ENCODE data around the gene SH3BP4. TPM values are rescaled to one million over a fixed set of nuclear protein-coding genes. Genes with fewer than 3 reads are reported as not detected.

SH3BP4 gene
- total RNA-seq, 4 donors from 2014 or later, result 29.1 to 57.8 (median 42.6) TPM

GRCh38 chr2:235048549-235048948 is 96.7 kb downstream of the SH3BP4 start:
- intact Hi-C loops (cut with DNase I; ENCODE audit: low total_unique reads), result no loop called here
- peak in 1 of 2 donors; percentile 87 for DNase-seq (ENCODE audit: low spot score in 2 of 2)
- no peak overlapping the region for H3K4me3 ChIP-seq (ENCODE audit: low read depth, poor library complexity, severe bottlenecking)
- WGBS, 2 donors, result 56 to 59% methylated on average over 7 of the region's 7 CpGs
- no peak for TF ChIP-seq POLR2A (IDR thresholded peaks at IDR 0.05)
- TF ChIP-seq, protein P1, sequence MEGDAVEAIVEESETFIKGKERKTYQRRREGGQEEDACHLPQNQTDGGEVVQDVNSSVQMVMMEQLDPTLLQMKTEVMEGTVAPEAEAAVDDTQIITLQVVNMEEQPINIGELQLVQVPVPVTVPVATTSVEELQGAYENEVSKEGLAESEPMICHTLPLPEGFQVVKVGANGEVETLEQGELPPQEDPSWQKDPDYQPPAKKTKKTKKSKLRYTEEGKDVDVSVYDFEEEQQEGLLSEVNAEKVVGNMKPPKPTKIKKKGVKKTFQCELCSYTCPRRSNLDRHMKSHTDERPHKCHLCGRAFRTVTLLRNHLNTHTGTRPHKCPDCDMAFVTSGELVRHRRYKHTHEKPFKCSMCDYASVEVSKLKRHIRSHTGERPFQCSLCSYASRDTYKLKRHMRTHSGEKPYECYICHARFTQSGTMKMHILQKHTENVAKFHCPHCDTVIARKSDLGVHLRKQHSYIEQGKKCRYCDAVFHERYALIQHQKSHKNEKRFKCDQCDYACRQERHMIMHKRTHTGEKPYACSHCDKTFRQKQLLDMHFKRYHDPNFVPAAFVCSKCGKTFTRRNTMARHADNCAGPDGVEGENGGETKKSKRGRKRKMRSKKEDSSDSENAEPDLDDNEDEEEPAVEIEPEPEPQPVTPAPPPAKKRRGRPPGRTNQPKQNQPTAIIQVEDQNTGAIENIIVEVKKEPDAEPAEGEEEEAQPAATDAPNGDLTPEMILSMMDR (IDR thresholded peaks at IDR 0.05), result no peak

DNA sequence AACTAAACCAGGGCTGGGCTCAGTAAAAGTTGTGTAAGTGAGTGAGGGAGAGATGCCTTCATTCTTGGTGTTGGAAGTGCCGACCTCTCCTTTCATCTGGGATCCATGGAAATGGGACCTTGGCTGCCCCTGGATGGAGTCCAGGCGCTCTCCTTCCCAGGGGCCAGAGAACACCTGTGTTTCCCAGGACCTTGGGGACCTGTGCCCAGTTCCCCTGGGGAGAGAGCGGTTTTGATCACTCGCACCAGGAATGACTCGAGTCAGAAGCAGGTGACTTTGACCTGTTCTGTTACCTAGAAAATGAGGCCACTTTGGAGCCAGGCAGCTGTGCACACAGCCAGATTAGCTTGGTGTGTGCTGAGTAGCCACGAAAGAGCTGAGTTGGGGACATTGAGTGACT is 97.3 kb downstream of the SH3BP4 start:
- no peak overlapping the region for H3K4me3 ChIP-seq (ENCODE audit: low read depth, poor library complexity, severe bottlenecking)
- TF ChIP-seq, protein P1 (IDR thresholded peaks at IDR 0.05), result no peak
- TF ChIP-seq POLR2A (IDR thresholded peaks at IDR 0.05), result no peak
- intact Hi-C loops (cut with DNase I; ENCODE audit: low total_unique reads), result no loop called here
- peak in 1 of 2 donors; percentile 75 for DNase-seq (ENCODE audit: low spot score in 2 of 2)
- WGBS, 2 donors, result 72 to 82% methylated on average over 5 to 6 of the region's 6 CpGs

DNA sequence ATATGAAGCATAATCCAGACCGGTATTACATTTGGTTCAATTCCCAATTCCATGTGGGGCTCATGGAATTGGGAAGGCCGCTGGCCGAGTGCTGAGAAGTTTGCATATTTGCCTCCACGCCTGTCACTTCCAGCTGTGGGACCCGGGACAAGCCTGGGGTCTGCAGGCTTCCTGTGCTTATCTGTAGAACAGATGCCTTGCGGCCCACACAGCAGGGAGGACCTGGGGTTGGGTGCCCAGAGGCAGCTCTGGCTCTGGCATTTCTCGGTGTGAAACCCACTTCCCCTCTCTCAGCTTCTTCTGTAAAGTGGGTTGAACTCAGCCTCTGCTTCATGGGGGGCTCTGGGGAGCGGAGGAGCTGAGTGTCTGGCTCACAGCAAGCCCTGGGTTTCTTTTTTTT is 97.9 kb downstream of the SH3BP4 start:
- H3K4me3 ChIP-seq (ENCODE audit: low read depth, poor library complexity, severe bottlenecking), result no peak overlapping the region
- TF ChIP-seq, protein P1 (IDR thresholded peaks at IDR 0.05), result no peak
- TF ChIP-seq POLR2A (IDR thresholded peaks at IDR 0.05), result no peak
- WGBS, 2 donors, result 85 to 89% methylated on average over 8 of the region's 8 CpGs
- peak in 1 of 2 donors; percentile 80 for DNase-seq (ENCODE audit: low spot score in 2 of 2)
- intact Hi-C loops (cut with DNase I; ENCODE audit: low total_unique reads), result no loop called here

DNA sequence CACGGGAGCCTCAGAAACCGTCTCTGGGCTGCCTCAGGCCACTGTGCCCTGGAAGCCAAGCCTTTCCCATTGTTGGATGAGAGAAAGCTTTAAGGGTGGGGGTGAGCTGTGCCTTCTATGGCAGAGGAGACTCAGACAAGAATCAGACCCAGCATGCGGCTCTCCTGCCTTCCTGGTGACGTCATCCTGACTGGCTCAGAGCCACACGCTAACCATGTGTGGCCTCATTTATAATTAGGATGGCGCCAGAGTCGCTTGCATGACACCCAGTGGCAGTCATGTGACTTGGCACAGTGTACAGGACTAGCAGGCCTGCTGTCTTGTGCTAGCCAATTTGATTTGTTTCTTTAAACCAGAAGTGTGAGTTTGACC is 99.1 kb downstream of the SH3BP4 start:
- 3 to 6% methylated on average over 7 of the region's 7 CpGs for WGBS, 2 donors
- H3K4me3 ChIP-seq (ENCODE audit: low read depth, poor library complexity, severe bottlenecking), result no peak overlapping the region
- intact Hi-C loops (cut with DNase I; ENCODE audit: low total_unique reads), result no loop called here
- DNase-seq (ENCODE audit: low spot score in 2 of 2), result peak; percentile 94 to 98
- TF ChIP-seq, protein P1 (IDR thresholded peaks at IDR 0.05), result no peak
- no peak for TF ChIP-seq POLR2A (IDR thresholded peaks at IDR 0.05)

DNA sequence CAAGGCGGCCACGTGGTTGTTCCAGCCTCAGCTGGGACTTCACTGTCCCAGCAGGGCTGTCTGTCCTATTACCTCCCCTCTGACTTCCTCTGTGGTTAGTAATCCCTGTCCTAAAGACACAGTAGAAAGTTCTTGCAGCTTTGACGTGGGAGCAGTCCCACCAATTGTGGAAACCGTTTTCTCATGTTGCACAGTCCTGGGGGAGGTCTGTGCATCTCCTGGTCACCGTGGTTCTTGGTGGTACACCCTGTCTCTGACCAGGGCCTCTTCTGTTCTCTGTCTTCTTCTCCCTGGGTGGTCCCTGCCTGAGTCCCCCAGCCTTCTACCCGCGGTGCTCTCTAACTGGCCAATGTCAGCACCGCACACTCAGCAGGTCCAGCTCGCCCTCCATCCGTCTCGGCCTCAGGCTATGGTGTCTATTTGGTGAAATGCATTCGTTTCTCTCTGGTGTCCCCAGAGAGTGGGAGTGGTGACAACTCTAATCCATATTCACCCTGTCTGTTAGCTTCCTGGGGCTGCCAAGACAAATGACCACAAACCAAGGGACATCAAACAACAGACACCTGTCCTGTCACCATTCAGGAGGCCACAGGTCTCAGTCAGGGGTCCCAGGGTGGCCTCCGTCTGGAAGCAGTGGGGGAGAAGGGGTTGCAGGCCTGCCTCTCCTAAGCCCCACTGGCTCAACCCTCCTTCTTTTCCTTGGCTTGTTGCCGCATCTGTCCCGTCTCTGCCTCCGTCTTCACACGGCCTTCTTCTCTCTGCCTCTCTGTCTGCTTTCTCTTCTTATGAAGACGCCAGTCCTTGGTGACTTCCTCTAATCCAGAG is 99.8 kb downstream of the SH3BP4 start:
- TF ChIP-seq, protein P1 (IDR thresholded peaks at IDR 0.05), result no peak
- no peak for TF ChIP-seq POLR2A (IDR thresholded peaks at IDR 0.05)
- intact Hi-C loops (cut with DNase I; ENCODE audit: low total_unique reads), result no loop called here
- no peak overlapping the region for H3K4me3 ChIP-seq (ENCODE audit: low read depth, poor library complexity, severe bottlenecking)
- DNase-seq (ENCODE audit: low spot score in 2 of 2), result peak in 1 of 2 donors; percentile 82
- WGBS, 2 donors, result 66 to 76% methylated on average over 18 of the region's 18 CpGs
